ENCODE data around the gene ZBTB39.

ZBTB39 gene

GRCh38 chr12:57039016-57039798 lies 32.9 kb upstream of the ZBTB39 start:
- no peak for TF ChIP-seq CTCF (IDR thresholded peaks at IDR 0.05)

- TF ChIP-seq CTCF (IDR thresholded peaks at IDR 0.05): no peak
Measured at GRCh38 chr12:57037264-57037663, 30.9 kb upstream of the ZBTB39 start.

- TF ChIP-seq CTCF (IDR thresholded peaks at IDR 0.05): no peak
Measured at GRCh38 chr12:57033431-57033830, 27.1 kb upstream of the ZBTB39 start.

GRCh38 chr12:57031789-57032188 lies 25.4 kb upstream of the ZBTB39 start:
- no peak for TF ChIP-seq CTCF (IDR thresholded peaks at IDR 0.05)

GRCh38 chr12:57031138-57031725 lies 24.9 kb upstream of the ZBTB39 start:
- TF ChIP-seq CTCF (IDR thresholded peaks at IDR 0.05): no peak

- no peak for TF ChIP-seq CTCF (IDR thresholded peaks at IDR 0.05)
Measured at GRCh38 chr12:57029457-57029856, 23.1 kb upstream of the ZBTB39 start.

- TF ChIP-seq CTCF (IDR thresholded peaks at IDR 0.05): no peak
Measured at GRCh38 chr12:57027805-57028153, 21.4 kb upstream of the ZBTB39 start.

All from LNCAP (cell line).